ENCODE results near the gene BCAT1. TPM values are rescaled to one million over a fixed set of nuclear protein-coding genes. Genes with fewer than 3 reads are reported as not detected.

Gene BCAT1
- total and polyA plus RNA-seq, 2 of the 8 experiments (the other 6 are each of a cell fraction or from before 2014, with no cell fraction given) = 19.7 to 263 TPM

DNA sequence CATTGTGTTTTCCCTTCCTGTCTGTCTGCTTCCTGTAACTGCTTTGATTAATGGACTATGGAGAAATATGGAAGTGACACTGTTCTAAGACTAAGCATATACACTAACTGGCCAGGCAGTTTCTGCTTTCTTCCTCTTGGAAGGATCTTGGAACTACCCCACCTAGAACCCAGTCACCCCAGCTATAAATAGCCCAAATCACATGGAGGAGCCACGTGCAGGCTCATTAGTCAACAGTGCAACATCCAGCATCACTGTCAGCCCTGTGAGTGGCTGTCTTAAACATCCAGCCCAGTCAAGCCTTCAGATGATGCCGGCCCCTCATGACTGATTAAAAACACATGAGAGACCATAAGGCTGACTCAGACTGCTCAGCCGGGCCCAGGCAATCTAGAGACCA lies 39.2 kb downstream of the BCAT1 start (continued):
- TF ChIP-seq, protein P1, sequence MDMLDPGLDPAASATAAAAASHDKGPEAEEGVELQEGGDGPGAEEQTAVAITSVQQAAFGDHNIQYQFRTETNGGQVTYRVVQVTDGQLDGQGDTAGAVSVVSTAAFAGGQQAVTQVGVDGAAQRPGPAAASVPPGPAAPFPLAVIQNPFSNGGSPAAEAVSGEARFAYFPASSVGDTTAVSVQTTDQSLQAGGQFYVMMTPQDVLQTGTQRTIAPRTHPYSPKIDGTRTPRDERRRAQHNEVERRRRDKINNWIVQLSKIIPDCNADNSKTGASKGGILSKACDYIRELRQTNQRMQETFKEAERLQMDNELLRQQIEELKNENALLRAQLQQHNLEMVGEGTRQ (IDR thresholded peaks at IDR 0.05; ENCODE audit: low read length) = no peak
- no peak for TF ChIP-seq CTBP2 (IDR thresholded peaks at IDR 0.05; ENCODE audit: borderline replicate concordance, insufficient read depth, insufficient read length, low read length)

Measured in H1 (cell line).